HG03571 (cell line): ENCODE results near the gene PURA.

ENCODE experiments used
- ATAC-seq: cut with Tn5 transposase; IDR thresholded peaks from one replicate; pipeline ENCODE4 v1.9.1; 2021; ENCODE audit not compliant: unreplicated experiment

The PURA gene

DNA sequence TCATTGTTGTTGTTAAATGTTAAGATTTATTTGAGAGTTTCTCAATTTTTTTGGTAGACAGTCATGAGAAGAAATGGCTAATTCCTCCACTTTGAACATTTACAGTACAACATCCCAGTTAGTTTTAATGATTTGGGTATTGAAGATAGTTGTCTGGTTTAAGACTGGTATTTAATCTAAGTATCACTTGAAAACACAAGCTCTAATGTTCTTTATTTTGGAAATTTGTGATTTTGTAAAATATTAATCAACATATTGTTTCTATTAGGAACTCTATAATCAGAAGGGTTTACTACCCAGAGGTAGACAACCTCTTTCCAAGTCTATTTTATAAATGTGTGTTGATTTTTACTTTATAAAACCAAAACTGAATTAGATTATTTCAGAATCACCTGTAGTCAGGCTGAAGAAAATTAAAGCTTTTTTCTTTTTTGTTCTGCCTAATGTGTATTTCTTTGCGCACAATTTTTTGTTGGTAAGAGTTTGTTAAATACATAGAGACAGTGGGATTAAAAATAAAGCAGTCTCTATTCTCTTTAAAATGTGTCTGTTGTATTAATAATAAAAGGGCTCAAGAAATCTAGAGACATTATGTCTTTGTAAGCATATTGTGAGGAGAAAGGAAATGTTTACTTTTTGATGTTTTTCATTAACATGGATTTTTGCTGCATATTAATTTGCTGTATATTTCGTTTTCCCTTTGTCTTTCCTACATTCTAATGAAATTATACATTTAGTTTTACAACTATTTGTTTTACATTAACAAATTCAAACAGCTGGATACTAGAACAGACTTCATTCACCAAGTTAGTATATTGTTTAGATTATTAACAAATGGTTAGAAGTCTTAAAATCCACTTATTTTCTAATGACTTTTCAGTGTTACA lies 3.9 kb upstream of the PURA start:
- ATAC-seq, result no peak

GRCh38 chr5:140110646-140110957 lies 3.3 kb upstream of the PURA start:
- no peak for ATAC-seq

GRCh38 chr5:140111011-140111858 lies 2.7 kb upstream of the PURA start:
- no peak for ATAC-seq

DNA sequence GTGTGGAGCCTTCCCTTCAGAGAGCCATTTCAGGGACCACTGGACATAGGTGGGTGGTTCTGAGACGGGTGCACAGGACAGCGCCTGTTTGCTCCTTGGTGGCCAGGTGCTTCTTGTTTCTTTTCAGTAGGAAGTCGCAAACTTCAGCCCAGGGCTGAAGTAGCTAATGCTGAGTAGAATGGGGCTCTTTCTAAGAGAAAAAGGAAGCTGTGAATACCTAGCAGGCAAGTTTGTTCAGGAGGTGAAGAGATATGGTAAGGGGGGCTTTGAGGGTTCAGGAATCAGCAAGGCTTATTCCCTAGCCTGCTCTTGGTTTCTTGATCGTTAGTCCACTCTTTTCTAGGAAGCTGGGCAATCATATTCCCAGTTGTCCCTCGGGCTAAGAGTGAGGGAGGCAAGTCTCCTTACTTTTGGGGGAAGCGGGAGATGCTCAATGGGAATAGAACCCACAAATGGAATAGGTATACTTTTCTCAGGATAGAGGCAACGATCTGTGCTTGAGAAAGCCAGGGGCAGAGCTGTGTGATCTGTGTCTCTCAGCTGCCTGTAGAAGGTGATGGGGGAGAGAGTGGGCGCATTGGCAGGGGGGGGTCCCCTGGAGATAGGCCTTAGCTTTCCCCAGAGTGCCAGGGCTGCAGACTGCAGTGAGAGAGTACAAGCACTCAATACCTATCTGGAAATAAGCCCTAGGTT lies 1.9 kb upstream of the PURA start:
- ATAC-seq, result no peak

DNA sequence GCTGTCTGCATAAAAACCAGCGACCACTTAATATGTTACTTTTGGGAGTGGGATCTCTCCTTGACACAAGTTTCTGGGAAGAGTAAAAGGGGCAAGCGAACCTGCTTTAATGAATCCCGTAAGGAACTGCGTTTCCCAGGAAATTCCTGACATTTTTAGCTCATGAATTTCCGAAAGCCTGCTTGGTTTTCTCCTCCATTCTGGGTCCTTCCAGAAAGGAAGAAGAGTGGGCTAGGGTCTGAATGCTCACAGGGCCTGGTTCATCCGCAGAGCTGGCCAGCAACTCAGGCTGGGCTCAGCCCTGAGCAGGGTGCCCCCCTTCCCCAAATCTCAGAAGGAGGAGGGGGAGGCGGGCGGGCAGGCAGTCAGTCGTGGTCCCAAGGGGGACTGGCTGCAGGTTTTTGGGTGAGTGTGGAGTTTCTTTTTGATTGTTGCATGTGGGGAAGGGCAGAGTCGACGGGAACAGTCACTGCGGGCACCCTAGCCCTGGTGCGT lies 1.2 kb upstream of the PURA start:
- no peak for ATAC-seq

DNA sequence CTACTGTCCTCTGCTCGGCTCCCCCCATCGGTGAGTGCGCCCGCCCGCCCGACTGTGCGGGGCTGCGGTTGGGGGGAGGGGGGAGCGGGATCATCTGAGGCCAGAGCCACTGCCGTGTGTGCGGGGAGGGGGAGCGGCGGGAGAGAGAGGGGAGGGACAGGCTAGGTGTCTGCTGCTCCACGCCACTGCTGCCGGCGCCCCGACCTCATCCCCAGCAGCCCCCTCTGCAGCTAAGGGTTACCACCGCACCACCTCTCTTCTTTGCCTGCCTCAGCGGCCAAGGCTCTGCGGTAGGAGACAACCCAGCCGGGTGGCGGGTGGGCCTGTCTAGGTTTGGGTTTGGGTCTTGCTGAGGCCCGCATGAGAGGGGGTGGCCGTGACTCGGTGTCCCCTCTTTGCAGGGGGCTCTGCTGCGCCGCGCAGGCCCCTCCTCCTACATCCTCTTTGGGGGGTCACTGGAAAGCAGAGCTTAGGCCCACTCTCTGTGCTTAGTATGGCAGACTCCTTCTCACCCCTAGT lies 670 bp upstream of the PURA start:
- peak; percentile 0 for ATAC-seq

- ATAC-seq, result peak; percentile 28
Observed at GRCh38 chr5:140114341-140115185, 654 bp downstream of the PURA start.

GRCh38 chr5:140115186-140115500 lies 1.2 kb downstream of the PURA start:
- no peak for ATAC-seq

- ATAC-seq, result no peak
Observed at GRCh38 chr5:140116716-140117115, 2.8 kb downstream of the PURA start.

DNA sequence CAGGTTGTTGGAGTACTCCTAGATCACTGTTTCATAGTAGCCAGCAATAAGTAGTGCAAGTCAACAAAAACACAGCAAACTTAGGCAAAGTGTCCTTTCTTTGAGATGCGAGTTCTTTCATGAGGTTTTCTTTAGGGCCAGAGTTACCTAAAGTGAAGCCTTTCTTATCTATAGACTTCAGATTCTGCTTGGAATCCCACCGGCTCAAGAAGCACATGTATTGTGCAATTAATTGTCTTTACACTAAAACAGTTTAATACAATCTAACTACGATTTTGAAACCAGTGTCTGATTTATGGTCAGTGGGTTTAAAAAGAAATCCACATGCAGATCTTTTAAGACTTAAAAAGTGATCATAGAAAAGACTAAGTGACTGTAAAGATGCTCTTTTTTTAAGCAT lies 3.6 kb downstream of the PURA start:
- ATAC-seq, result no peak

DNA sequence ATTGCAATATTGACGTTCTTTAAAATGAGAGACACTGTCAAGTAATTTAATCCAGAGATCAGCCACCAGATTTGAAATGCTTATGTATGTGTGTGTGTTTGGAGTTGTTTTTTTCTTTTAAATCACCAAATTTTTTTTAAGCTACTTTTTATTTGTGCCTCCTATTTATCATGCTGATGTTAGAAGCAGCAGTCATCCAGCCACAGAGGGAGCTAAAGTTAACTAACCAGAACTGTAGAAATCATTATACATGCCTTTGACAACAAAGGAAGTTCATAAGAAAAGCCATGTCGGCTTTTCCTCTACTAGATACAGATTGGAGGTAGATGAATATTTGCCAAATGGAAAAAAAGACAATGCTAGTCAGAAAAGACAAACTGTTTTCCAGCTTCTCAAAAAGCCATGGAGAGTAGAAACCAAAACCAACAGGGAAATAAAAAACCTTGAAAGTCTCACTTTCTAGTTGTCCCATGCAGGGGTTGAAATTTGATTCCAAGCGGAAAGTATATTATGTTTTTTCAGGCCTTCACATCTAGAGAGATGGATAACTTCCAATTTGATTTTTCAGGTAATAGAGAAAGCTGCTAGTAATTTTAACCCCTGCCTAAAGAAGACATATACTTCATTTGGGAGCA lies 4.5 kb downstream of the PURA start:
- no peak for ATAC-seq

GRCh38 chr5:140125637-140126036 lies 11.7 kb downstream of the PURA start, which contains the start of gene IGIP:
IGIP (plus strand) TSS chr5:140125937; CDS start chr5:140128477, 2,540 bp downstream.
- ATAC-seq, result no peak

- no peak for ATAC-seq
Observed at GRCh38 chr5:140126315-140127012, 12.6 kb downstream of the PURA start.

DNA sequence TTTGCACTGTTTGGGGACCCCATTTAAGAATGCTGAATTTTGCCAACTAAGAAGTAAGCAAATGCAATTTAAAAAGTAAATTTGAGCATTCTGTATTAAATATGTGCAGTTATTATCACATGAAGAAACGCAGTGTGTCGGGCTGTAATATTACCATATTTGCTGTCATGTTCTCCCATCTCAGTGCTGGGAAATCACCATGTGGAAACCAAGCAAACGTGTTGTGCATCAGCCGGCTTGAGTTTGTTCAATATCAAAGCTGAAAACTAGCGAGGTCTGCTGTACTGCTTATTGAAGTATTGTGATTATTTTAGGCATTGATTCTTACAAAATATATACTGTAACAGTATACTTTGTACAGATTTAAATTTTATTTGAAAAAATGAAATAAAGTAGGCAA lies 14.5 kb downstream of the PURA start:
- ATAC-seq, result no peak

DNA sequence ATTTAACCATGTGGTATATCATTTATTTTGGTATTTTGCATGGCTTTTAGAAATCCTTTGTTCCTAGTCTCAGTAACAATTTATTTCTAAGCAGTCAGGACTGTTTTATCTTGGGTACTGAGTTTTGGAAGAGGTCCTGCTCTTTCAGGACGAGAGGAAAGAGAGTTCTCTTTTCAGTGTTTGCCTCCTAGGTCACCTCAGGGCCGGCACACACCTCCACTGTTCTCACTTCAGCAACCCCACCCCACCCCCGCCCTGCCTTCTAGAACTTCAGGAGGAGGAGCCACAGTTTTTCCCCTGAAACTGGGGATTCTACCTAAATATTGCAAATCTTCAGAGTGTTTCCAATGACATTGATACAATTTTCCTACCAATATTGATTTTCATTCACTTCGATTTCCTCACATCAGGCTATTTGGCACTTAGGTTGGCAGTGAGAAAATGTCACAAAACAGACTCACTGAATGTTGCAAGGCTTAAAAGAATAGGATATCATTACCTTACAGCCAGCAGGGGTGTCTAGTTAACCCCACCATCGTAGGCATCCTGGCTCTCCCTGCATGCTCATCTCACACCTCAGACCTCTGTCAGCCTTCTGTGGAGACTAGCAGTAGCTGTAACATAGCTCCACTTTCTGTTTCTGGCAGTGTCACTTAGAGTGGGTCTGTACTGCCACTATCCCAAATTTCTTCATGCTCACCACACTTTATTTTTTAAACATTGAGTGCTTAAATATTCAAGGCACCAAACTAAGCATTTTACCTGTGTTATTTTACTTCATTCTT lies 17.2 kb downstream of the PURA start:
- no peak for ATAC-seq

- no peak for ATAC-seq
Observed at GRCh38 chr5:140131967-140132409, 18.1 kb downstream of the PURA start.

DNA sequence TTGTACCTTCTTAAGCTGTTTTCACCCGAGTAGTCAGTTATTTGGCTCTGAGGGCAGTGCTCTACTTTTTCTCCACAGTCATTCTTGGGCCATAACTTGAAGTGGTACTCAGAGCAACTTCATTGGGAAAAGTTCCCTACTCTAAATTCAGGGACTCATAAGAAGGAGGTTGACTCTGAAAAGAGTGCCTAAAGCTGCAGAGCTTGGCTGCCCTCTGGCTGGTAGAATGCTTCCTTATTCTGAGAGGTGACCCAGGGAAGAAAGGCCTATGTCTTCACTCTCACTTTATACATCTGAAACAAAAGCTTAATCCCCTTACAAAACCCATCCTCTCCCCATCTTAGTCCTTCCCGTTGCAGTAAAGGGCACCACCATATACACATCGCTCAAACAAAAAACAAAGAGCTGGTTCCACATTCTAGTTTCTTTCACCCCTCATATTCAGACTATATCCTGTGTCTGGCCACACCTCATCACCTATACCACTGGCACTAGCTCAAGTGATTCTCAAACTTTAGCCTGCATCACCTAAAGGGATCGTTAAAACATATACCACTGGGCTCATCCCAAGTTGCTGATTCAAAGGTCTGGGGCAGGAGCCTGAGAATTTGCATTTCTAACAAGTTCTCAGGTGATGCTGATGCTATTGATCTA lies 19.7 kb downstream of the PURA start:
- no peak for ATAC-seq
